Effector CD8-positive, alpha-beta T cell (primary cell): ENCODE data around the gene IKZF5.

Experiments
- DNase-seq: peaks from one replicate; lab custom pipeline; 2025; lab: John Stamatoyannopoulos, UW
- total RNA-seq, 4 experiments: gene quantifications; one replicate each; lab custom pipeline; 2026; lab: John Stamatoyannopoulos, UW

The IKZF5 gene
- total RNA-seq: 15.5 to 37.4 (median 27.4) reads per million in 4 experiments

DNA sequence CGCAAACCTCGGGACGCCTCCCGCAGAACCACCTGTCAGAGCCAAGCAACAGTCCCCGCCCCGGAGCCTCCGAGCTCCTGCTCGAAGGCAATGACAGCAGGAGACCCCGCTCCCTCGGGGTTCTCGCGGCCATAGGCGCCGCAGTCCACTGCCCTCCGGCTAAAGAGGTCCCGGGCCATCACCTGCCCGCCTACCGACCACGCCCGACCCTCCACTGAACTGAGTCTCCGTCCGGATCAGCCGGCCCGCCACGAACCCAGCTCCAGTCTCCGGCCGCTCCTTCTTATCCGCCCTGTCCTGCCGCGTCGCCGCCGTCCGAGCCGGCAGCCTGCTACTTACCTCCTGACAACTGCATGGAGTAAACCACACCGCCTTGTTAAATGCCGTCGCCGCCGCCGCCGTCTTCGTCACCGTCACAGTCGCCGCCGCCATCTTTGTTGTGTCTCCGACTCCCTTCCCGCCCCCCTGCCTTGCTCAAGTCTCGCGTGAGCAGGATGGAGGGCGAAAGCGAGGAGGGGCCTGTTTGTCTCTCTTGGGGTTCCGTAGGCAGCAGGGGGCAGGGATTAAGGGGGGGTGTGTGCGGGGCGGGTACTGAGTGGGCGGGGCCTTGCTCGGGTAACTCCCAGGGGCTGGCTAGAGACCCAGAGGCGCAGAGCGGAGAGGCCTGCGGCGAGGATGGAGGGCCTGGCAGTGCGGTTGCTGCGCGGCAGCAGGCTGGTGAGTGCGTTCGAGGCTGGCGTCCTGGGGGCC, at the start of gene IKZF5, which contains the start of gene ACADSB:
Gene IKZF5, minus strand, starts transcription at position 441 of the 750 bp plus-strand sequence. CDS start 10,170 bp downstream, outside the sequence.
Gene ACADSB, plus strand, starts transcription at position 652 of the 750 bp plus-strand sequence. Its CDS starts 24 bp downstream, at position 676.
- DNase-seq: peak; percentile 96

DNA sequence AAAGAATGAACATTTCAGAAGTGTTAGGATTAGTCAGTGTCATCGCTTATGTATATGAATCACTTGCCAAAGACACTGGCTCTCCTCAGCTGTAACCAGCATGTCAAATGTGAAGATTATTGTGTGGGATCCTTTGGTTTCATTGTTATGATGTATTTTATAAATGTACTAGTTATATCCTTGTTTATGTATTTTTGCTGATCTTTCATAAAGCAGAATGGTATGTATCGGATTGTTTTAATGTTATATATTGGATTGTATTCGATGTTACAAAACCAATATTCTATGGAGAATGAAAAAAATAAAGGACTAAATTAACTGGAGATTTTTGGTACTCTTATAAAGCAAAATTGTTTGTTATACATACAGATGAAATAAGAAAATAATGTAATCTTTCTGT, 49.4 kb upstream of the IKZF5 start:
- no peak for DNase-seq

GRCh38 chr10:123045961-123046731, 37.6 kb upstream of the IKZF5 start:
- DNase-seq: no peak

- no peak for DNase-seq
These were observed 35.8 kb upstream of the IKZF5 start for GRCh38 chr10:123044391-123044790.

- no peak for DNase-seq
These were observed 34.9 kb upstream of the IKZF5 start for GRCh38 chr10:123043409-123043925.

DNA sequence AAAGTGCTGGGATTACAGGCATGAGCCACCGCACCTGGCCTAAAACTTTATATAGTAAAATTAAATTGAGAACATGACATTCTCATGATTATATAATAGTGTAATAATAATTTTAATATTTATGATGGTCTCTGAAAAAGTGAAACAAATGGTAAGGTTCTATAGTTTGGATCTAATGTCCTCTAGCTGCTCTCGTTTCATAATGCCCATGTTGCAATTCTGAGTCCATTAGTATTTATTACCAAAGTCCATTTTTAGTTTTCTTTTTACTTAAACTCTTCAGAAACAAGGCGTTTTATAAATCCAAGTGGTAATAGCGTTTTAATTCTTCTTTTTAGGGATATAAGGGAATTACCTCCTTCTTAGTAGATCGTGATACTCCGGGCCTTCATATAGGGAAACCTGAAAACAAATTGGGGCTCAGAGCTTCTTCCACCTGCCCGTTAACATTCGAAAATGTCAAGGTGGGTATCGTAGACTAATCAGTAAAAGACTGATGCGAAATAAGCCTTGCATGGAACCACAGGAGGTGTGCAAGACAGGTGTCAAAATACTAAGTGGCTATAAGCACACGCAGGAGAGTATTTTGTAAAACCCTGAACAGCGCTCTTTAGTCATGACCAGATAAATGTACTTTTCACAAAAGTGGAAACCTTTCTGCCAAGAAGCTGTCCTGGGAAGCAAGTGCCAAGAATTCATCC, 34.3 kb upstream of the IKZF5 start:
- DNase-seq: no peak

- DNase-seq: no peak
These were observed 31.0 kb upstream of the IKZF5 start for GRCh38 chr10:123039632-123039930.

- DNase-seq: no peak
These were observed 30.4 kb upstream of the IKZF5 start for GRCh38 chr10:123038782-123039631.

- DNase-seq: no peak
These were observed 27.0 kb upstream of the IKZF5 start for GRCh38 chr10:123035467-123036086.

- no peak for DNase-seq
These were observed 25.7 kb upstream of the IKZF5 start for GRCh38 chr10:123034332-123034731.

- no peak for DNase-seq
These were observed 22.5 kb upstream of the IKZF5 start for GRCh38 chr10:123031124-123031523.

DNA sequence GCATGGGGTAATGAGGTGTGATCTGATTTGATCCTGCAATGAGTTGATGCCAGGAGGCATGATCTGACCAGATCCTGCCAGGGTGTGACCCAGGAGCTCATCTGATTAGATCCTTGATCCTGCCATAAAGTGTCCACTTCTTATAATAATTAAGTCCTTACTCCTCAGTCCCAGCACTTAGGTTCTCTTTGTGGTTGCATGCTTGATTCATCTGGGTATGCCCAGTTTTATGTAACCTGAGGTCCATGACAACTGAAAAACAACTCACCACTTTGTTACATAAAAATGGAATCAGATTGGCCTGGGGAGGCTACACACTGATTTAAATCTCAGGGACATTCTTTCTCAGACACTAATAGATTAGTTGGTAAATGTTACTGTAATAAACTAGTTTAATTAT, 19.3 kb upstream of the IKZF5 start:
- DNase-seq: no peak

DNA sequence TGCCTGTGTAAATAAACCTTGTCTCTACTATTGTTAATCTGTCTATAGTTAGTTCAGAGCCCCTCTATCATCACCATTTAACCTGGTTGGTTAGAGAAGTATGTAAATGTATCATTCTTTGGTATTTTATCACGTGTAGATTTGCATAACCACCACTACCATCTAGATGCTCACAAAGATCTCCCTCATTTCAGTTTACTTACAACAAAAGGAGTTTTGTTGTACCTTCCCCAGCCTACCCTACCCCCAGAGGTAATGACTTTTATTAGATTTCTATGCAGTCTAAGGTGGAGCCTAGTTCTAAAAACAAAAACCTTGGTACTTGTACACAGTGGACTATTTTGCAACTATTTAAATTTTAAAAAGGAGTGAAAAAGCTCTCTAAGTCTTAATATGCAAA, 17.7 kb upstream of the IKZF5 start:
- DNase-seq: no peak

DNA sequence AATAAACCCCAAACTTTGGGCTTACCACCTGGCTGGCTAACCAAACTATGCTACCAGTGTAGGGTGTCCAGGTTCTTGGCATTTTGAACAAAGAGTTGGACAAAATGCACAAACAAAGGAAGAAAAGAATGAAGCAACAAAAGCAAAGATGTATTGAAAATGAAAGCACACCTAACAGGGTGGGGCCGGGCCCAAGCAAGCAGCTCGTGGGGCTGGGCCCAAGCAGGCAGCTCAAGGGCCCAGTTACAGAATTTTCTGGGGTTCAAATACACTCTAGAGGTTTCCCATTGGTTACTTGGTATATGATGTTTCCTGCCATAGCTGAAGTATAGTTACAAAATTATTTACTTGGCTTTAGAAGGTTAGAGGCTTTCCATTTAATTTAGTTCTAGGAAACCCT, 15.9 kb upstream of the IKZF5 start:
- no peak for DNase-seq

DNA sequence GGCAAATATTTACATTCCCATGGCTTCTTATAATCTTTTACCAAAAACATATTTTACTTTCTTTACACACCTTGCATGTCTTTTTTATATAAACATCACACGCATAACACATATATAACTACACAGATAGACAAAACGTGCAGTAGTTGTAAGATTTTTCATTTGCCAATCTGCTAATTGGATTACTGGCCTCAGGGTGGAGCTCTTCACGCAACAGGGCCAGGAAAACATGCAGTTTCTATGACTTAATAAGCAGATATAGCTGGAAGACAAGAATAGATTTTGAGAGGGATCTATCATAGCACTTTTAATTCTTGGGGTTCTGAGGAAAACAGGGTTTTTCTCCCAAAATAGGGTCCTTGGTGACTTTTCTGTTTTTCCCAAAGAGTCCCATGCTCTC, 12.9 kb upstream of the IKZF5 start:
- DNase-seq: no peak

- no peak for DNase-seq
These were observed 11.5 kb upstream of the IKZF5 start for GRCh38 chr10:123019941-123020703.

DNA sequence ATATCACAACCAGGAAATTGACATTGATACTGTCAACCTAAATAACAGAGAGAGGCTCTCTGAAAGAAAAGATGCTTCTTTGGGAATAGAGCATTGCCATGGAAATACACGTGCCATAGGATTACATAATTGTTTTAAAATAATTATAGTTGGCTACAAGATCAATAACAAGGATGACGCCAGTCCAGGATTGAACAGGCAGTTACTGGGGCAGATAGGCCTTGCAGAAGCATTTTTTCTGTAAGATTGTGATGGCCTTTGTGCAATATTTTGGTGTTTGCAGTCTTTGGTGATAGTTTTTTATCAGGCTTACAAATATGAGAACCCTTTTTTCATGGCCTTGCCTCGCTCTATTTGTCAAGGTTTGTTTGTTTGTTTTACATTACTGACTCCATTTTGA, 10.7 kb upstream of the IKZF5 start:
- no peak for DNase-seq

- no peak for DNase-seq
These were observed 9.9 kb upstream of the IKZF5 start for GRCh38 chr10:123018531-123018930.

GRCh38 chr10:123017421-123018165, 9.0 kb upstream of the IKZF5 start:
- DNase-seq: no peak

- no peak for DNase-seq
These were observed 7.6 kb upstream of the IKZF5 start for GRCh38 chr10:123016228-123016627.
